Measurements from ENCODE around the gene HSPA2.
"Not testable (repeated sequence)": the region's sequence is repeated elsewhere in the genome, so short reads cannot be mapped to it uniquely, and the experiment has no call there.

Gene HSPA2

DNA sequence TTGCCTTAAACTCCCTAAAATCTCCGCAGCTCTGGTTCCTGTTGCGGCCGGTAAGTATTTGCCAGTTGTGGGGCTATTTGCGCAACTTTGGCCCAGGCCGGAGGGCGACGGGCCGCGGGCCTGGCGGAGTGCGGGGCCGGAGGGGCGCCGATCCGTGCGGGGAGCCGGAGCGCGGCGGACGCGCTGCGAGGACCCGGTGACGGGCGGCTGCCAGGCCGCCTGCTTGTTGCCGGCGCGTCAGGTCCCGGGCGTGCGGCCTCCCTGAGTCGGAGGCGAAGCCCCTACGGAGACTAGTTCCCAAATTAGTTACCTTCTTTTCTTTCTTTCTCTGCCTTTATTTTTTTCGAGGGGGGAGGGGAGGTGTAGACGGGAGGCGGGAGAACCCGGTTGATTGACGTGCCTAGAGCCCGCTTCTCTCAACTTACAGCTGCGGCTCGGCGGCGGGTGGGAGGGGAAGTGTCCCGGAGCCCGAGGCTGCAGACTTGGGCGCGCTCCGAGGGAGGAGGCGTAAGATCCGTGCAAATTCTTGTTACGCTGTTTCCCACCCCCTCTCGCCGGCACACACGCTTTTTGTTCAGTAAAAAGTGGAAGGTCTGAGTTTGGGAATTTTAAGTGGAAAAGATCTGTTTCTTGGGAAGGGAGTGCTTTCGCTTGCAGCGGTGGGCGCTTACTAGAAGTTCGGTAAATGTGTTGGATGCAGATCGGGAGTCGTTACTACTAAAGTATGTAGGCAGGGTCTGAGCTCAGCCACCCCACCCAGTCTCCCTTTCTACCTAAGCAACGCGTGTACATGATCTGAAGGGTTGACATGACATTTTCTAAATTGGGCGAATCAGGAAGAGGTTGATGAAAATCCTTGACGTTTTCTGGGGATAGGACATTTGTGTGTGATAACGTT lies 35.4 kb upstream of the HSPA2 start:
- Mint-ChIP-seq H3K27me3 (no peaks in the 10 kb centered on the region), H3K27ac (peak overlapping the region; percentile 99), H3K36me3 (ENCODE audit: insufficient read depth) (peaks cover 68% of the 10 kb centered on the region), H3K4me3 (peak overlapping the region; percentile 94 to 95), H3K4me1 (ENCODE audit: low read depth in 2 of 2) (peaks cover 59 to 77% of the 10 kb centered on the region in 2 donors), H3K9me3 (no peaks in the 10 kb centered on the region)
- peak; percentile 77 to 83 (median 80) for DNase-seq
- ATAC-seq (replicated peaks), result peak; percentile 25

DNA sequence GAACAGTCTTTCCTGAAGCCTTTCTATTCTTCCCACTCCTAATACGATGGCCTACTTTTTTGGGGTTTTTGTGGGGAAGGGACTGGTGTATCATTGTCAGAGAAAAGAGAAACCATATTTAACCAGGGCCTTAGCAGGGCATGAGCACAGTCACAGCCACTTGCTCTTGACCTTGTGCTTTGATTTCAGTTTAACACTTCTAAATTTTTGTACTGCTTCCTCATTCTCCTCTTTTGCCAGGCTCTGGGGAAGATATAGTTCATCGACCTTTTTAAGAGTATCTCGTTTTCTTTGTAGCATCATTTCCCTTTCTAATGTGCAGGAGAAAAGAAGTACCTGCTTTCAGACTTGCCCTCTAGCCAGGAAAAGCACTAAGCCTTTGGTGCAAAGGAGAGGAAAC lies 33.8 kb upstream of the HSPA2 start:
- H3K4me3 Mint-ChIP-seq, result peak overlapping the region; percentile 94 to 95
- H3K4me1 Mint-ChIP-seq (ENCODE audit: low read depth in 2 of 2), result peaks cover 65 to 80% of the 10 kb centered on the region in 2 donors
- ATAC-seq (replicated peaks) (no peak), DNase-seq (no peak)
- H3K9me3 Mint-ChIP-seq, result no peaks in the 10 kb centered on the region
- H3K27ac Mint-ChIP-seq, result peak overlapping the region; percentile 99
- H3K27me3 Mint-ChIP-seq, result no peaks in the 10 kb centered on the region
- H3K36me3 Mint-ChIP-seq (ENCODE audit: insufficient read depth), result peaks cover 58% of the 10 kb centered on the region

DNA sequence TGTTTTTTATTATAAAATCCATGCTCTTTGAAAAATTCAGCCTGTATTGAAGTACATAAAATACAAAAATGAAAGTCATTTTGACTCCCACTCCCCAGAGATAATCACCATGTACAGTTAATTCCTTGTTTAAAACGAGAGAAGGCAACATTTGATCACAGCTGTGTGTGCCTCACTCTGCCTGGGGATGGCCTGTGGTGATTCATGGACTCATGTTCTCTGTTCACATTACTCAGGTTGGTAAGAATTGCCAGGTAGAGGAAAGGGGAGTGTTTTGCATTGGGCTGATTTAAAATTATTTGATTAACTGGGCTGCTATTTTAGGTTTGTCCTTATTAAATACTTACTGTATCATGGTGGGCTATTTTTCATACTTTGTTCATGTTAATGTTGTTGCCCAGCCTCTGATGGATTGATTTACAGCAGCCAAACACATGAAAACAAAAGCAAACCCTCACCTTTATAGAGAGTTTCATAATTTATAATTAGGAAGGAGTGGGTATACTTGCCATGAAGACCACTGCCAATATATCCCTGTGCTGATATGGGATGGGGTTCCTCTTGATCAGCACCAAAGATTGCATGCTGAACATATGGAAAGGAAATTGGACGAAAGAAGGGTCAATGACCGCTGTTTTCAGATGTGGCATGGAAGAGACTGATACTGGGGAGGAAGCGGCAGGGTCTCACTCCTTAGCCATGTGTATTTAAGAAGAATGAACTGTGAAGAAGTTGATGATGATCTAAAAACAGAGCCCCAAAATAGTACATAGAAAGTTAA lies 33.0 kb upstream of the HSPA2 start:
- Mint-ChIP-seq H3K27me3 (no peaks in the 10 kb centered on the region), H3K4me1 (ENCODE audit: low read depth in 2 of 2) (peaks cover 63 to 76% of the 10 kb centered on the region in 2 donors), H3K36me3 (ENCODE audit: insufficient read depth) (peaks cover 58% of the 10 kb centered on the region), H3K4me3 (peak overlapping the region; percentile 94 to 95), H3K9me3 (no peaks in the 10 kb centered on the region), H3K27ac (peak overlapping the region; percentile 99)
- DNase-seq, result no peak
- no peak for ATAC-seq (replicated peaks)

DNA sequence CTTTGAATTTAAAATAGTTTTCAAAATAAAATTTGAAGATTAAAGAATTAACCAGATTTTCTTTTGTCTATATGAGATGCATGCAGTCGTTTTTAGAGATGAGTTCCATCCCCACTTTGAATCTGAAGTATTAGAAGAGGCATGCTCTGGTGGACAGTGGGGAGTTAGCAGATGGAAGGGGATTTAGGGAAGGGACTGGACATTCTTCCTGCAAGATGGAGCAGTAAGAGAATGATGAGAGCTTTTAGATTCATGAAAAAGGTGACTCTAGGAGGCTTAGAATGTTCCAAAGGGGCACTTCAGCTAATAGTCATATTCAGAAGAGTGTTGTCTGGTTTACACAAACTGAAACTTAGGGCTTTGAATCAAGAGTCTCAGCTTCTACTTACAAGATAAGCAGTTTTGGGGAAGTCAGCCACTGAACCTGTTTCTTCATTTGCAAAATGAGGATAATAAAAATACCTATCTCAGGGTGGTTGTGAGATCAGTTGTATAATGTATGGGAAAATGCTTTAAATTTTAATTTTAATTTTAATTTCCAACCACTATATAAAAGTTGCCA lies 32.2 kb upstream of the HSPA2 start:
- Mint-ChIP-seq H3K36me3 (ENCODE audit: insufficient read depth) (peaks cover 55% of the 10 kb centered on the region), H3K4me1 (ENCODE audit: low read depth in 2 of 2) (peaks cover 60 to 78% of the 10 kb centered on the region in 2 donors), H3K4me3 (peak overlapping the region; percentile 94 to 95), H3K27ac (peak overlapping the region; percentile 99), H3K9me3 (no peaks in the 10 kb centered on the region), H3K27me3 (no peaks in the 10 kb centered on the region)
- ATAC-seq (replicated peaks), result no peak
- DNase-seq, result no peak

DNA sequence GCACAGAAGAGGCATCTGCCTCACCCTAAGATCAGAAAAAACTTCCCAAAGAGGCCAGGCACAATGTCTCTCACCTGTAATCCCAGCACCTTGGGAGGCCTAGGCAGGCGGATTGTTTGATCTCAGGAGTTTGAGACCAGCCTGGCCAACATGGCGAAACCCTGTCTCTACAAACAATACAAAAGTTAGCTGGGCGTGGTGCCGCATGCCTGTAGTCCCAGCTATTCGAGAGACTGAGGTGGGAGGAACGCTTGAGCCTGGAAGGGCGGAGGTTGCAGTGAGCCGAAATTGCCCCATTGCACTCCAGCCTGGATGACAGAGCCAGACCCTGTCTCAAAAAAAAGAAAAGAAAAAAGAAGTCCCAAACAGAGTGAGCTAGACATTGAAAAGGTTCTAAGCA lies 31.5 kb upstream of the HSPA2 start:
- ATAC-seq (replicated peaks) (no peak), DNase-seq (no peak)
- Mint-ChIP-seq H3K4me1 (ENCODE audit: low read depth in 2 of 2) (peaks cover 64 to 81% of the 10 kb centered on the region in 2 donors), H3K36me3 (ENCODE audit: insufficient read depth) (peaks cover 47% of the 10 kb centered on the region), H3K27me3 (no peaks in the 10 kb centered on the region), H3K27ac (peak overlapping the region; percentile 1 to 14), H3K9me3 (no peaks in the 10 kb centered on the region), H3K4me3 (peak overlapping the region; percentile 75 to 94)

DNA sequence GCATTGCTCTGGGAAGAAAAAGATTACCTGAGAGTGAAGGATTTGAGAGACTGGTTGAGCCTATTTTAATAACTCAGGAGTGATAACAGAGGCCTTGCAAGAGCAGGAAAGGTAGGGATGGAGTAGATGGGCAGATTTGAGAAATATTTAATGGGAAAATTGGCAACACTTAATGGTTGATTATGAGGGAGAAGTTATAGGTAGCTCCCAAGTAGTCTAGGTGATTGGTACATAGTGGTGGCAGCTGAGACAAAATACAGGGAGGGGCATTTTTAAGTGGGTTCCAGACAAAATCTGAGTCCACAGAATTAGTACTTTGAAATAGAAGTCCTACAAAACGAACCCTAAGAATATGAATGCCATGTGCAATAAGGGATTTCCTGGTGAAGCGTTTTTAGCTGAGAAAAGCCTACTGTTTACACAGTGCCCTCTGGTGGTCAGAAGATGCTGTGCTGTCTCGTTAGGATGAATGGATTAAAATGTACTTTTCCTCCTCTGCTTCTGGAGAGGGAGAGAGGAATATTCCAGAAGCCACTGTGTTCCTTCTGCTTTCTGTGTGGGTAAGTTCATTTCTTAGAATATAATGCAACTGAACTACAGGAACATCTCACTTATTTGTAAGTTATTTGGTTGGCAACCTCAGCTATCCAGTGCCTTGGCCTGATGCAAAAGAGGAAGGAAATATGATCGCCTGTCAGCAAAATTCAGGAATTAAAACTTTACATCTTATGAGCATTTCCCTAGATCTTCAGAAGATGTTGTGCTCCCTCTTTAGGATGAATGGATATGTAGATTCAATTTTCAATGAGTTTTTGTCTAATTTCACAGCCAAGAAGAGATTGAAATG lies 29.5 kb upstream of the HSPA2 start:
- peaks cover 27% of the 10 kb centered on the region for H3K36me3 Mint-ChIP-seq (ENCODE audit: insufficient read depth)
- H3K4me3 Mint-ChIP-seq, result peak overlapping the region; percentile 75 to 94
- peaks cover 59 to 79% of the 10 kb centered on the region in 2 donors for H3K4me1 Mint-ChIP-seq (ENCODE audit: low read depth in 2 of 2)
- ATAC-seq (replicated peaks) (peak; percentile 65), DNase-seq (peak; percentile 66 to 71 (median 69))
- H3K27ac Mint-ChIP-seq, result peak overlapping the region in 1 of 2 donors; percentile 14
- no peaks in the 10 kb centered on the region for H3K9me3 Mint-ChIP-seq
- H3K27me3 Mint-ChIP-seq, result no peaks in the 10 kb centered on the region

DNA sequence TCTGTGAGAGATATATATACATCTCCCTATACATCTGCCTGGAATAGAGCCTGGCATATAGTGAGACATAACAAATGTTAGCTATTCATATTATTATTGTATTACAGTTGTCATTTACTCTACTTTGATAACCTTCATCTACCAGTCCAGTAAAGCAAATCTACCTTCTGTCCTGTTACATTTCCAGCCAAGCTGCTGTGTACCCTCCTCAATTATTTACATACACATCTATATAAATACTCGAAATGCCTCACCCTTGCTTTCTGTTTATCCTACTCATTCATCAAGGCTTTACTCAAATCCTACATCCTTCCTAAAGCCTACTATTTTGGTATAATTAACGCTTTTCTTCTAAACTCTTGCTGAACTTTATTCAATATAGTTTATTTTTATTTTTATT lies 27.3 kb upstream of the HSPA2 start:
- Mint-ChIP-seq H3K4me1 (ENCODE audit: low read depth in 2 of 2) (peaks cover 47 to 78% of the 10 kb centered on the region in 2 donors), H3K27me3 (no peaks in the 10 kb centered on the region), H3K27ac (no peak overlapping the region), H3K9me3 (no peaks in the 10 kb centered on the region), H3K4me3 (no peak overlapping the region), H3K36me3 (ENCODE audit: insufficient read depth) (peaks cover 28% of the 10 kb centered on the region)
- ATAC-seq (replicated peaks), result no peak
- no peak for DNase-seq

DNA sequence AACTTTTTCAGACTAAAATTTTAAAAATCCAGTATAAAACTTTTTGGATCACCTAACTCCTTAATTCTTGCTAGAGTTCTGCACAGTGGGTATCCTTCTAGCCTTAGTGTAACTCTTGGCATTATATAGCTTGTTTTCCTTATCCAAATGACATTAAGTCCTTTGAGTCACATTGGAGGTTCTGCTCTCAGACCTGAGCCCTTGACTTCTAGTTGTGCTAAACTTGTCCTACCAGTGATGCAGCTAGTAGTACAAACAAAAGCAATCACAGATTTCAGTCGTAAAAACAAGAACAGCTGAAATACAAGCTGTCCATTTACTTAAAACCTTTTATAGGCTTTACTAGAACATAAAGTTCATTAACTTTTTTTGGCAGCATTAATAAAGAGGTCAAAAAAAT lies 25.5 kb upstream of the HSPA2 start:
- Mint-ChIP-seq H3K27me3 (no peaks in the 10 kb centered on the region), H3K9me3 (no peaks in the 10 kb centered on the region), H3K27ac (no peak overlapping the region), H3K4me1 (ENCODE audit: low read depth in 2 of 2) (peaks cover 36 to 70% of the 10 kb centered on the region in 2 donors), H3K36me3 (ENCODE audit: insufficient read depth) (peaks cover 23% of the 10 kb centered on the region), H3K4me3 (no peak overlapping the region)
- DNase-seq (no peak), ATAC-seq (replicated peaks) (no peak)

DNA sequence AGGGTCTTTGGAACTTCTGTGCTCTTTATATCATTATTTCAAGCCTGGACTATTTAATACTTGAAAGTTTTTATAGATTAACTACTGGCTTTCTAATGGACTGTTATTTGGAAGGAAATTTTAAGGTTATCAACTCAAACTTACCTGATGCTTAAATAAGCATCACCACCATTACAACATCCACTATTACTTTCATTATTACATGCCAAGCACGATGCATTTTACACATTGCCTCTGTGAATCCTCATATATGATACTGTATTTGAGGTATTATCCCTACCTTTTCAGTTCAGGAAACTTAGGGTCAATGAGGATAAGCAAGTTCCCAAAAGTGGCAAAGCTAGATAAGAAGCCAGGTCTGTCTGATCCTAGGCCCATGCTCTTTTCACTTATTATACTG lies 23.6 kb upstream of the HSPA2 start:
- H3K27ac Mint-ChIP-seq, result no peak overlapping the region
- ATAC-seq (replicated peaks) (no peak), DNase-seq (no peak)
- H3K9me3 Mint-ChIP-seq, result no peaks in the 10 kb centered on the region
- peaks cover 23 to 54% of the 10 kb centered on the region in 2 donors for H3K4me1 Mint-ChIP-seq (ENCODE audit: low read depth in 2 of 2)
- H3K36me3 Mint-ChIP-seq (ENCODE audit: insufficient read depth), result peaks cover 33% of the 10 kb centered on the region
- H3K4me3 Mint-ChIP-seq, result peak overlapping the region; percentile 46 to 54
- H3K27me3 Mint-ChIP-seq, result no peaks in the 10 kb centered on the region

DNA sequence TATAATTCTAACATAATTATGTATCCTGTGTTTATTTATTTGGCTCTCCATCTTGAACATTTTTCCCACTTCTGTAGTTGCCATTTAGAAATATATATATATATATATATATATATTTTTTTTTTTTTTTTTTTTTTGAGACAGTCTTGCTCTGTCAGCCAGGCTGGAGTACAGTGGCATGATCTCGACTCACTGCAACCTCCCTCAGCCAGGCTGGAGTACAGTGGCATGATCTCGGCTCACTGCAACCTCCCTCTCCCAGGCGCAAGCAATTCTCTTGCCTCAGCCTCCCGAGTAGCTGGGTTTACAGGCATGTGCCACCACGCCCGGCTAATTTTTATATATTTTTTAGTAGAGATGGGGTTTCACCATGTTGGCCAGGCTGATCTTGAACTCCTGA lies 22.9 kb upstream of the HSPA2 start:
- not testable (repeated sequence) for DNase-seq; H3K27ac Mint-ChIP-seq; H3K9me3 Mint-ChIP-seq; ATAC-seq (replicated peaks); H3K27me3 Mint-ChIP-seq
- Mint-ChIP-seq H3K36me3 (ENCODE audit: insufficient read depth) (peaks cover 28% of the 10 kb centered on the region), H3K4me3 (peak overlapping the region in 1 of 2 donors; percentile 54), H3K4me1 (ENCODE audit: low read depth in 2 of 2) (peaks cover 20 to 48% of the 10 kb centered on the region in 2 donors)

DNA sequence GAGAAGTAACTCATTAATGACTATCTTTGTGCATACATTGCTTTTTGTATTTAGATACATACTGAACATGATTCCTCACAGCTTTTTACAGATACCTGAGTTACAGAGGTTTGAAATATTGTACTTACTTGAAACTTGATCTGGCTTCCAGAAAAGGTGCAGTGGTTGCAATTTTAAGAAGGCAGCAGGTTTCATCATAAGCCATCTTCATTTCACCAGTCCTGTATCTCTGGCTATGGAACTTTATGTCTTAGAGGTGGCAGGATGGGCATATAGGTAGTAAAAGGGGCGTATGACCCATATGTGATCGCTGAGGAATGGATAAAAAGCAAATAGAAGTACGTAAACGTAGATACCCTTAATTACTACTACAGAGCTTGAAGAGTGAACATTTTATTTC lies 22.3 kb upstream of the HSPA2 start:
- H3K27me3 Mint-ChIP-seq, result no peaks in the 10 kb centered on the region
- H3K27ac Mint-ChIP-seq, result no peak overlapping the region
- no peak for DNase-seq
- H3K4me3 Mint-ChIP-seq, result peak overlapping the region in 1 of 2 donors; percentile 10
- no peak for ATAC-seq (replicated peaks)
- peaks cover 20 to 45% of the 10 kb centered on the region in 2 donors for H3K4me1 Mint-ChIP-seq (ENCODE audit: low read depth in 2 of 2)
- peaks cover 24% of the 10 kb centered on the region for H3K36me3 Mint-ChIP-seq (ENCODE audit: insufficient read depth)
- no peaks in the 10 kb centered on the region for H3K9me3 Mint-ChIP-seq

DNA sequence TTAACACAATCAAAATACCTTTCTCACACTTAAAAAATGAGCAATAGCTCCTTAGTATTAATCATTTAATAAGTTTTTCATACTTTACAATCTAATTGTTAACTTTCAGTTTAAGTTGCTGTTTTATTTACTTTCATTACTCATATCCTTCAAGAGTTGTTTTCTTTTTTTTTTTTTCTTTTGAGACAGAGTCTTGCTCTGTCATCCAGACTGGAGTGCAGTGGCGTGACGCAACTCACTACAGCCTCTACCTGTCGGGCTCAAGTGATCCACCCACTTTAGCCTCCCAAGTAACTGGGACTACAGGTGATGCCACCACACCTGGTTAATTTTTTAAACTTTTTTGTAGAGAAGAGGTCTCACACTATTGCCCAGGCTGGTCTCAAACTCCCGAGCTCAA lies 19.8 kb upstream of the HSPA2 start:
- Mint-ChIP-seq H3K36me3 (ENCODE audit: insufficient read depth) (peaks cover 34% of the 10 kb centered on the region), H3K4me3 (peak overlapping the region in 1 of 2 donors; percentile 36), H3K27ac (peak overlapping the region in 1 of 2 donors; percentile 64), H3K4me1 (ENCODE audit: low read depth in 2 of 2) (peaks cover 8 to 30% of the 10 kb centered on the region in 2 donors), H3K27me3 (no peaks in the 10 kb centered on the region), H3K9me3 (no peaks in the 10 kb centered on the region)
- DNase-seq (no peak), ATAC-seq (replicated peaks) (no peak)

Measured in effector memory CD8-positive, alpha-beta T cell (primary cell).